Activated naive CD4-positive, alpha-beta T cell treated with anti-CD3 and anti-CD28 coated beads, Interleukin-2, amount 10 ng/mL, durations not matched to agents 7 days and 5 days (primary cell): ENCODE results near the gene ICE1.

Experiments used
- CTCF ChIA-PET: fragments of 350-600 bp; sonication (Branson Sonifier 250); formaldehyde crosslinking; loops from one replicate; lab custom pipeline; 2021; ENCODE audit warnings: antibody characterized with exemption; lab: Charles Lee
- DNase-seq: peaks from one replicate; pipeline ENCODE4 v3.0.0-alpha.2; 2020
- H3K27ac Mint-ChIP-seq: one replicate; pipeline ENCODE4 v1.8.0; 2021; ENCODE audit warnings: mild to moderate bottlenecking, moderate library complexity, mixed read lengths
- H3K27me3 Mint-ChIP-seq: one replicate; pipeline ENCODE4 v1.8.0; 2021; ENCODE audit warnings: mild to moderate bottlenecking, mixed read lengths
- H3K36me3 Mint-ChIP-seq: one replicate; pipeline ENCODE4 v1.8.0; 2021; ENCODE audit warnings: mixed read lengths
- H3K4me1 Mint-ChIP-seq: one replicate; pipeline ENCODE4 v1.8.0; 2021; ENCODE audit warnings: mixed read lengths
- H3K4me3 Mint-ChIP-seq: one replicate; pipeline ENCODE4 v1.8.0; 2021; ENCODE audit warnings: mild to moderate bottlenecking, moderate library complexity, mixed read lengths
- H3K9me3 Mint-ChIP-seq: one replicate; pipeline ENCODE4 v1.8.0; 2021; ENCODE audit warnings: mixed read lengths

Gene ICE1

DNA sequence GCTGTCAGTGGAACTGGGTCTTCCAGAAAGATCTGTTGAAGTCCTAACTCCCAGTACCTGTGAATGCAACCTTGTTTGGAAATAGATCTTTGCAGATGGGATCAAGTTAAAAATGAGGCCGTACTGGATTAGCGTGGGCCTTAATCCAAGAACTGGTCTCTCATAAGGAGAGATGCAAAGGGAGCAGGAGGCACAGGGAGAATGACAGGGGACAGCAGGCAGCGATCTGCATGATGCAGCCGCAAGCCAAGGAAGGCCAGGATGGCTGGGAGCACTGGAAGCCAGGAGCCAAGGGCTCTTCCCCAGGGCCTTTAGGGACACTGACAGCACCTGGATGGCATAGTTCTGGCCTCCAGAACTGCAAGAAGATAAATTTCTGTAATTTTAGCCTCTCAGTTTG is 114.4 kb downstream of the ICE1 start:
- no peak overlapping the region for H3K4me3 Mint-ChIP-seq
- H3K36me3 Mint-ChIP-seq: no peaks in the 10 kb centered on the region
- peaks cover 20% of the 10 kb centered on the region for H3K27me3 Mint-ChIP-seq
- CTCF ChIA-PET: no interaction called here
- H3K27ac Mint-ChIP-seq: no peak overlapping the region
- no peaks in the 10 kb centered on the region for H3K9me3 Mint-ChIP-seq
- no peak for DNase-seq
- no peaks in the 10 kb centered on the region for H3K4me1 Mint-ChIP-seq

DNA sequence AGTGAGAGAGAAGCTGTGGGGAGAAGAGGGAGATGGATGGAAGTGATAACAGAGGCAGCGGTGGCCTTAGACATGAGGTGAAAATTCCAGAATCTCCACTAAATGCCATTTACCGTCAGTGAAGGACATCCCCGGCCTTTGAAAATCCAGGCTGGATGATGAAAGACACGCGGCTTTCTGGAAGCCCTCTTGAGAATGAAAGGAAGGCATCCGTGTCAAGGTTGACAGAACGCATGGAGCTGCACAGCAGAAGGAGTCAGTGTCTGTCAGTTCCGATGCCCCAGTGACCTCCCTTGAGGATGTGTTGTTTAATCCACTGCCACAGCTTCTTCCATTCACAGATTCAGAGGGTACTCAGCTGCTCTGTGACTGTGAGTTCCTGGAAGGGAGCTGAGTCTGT is 114.9 kb downstream of the ICE1 start:
- Mint-ChIP-seq H3K27me3 (peaks cover 17% of the 10 kb centered on the region), H3K27ac (no peak overlapping the region), H3K36me3 (no peaks in the 10 kb centered on the region), H3K4me3 (no peak overlapping the region), H3K4me1 (no peaks in the 10 kb centered on the region), H3K9me3 (no peaks in the 10 kb centered on the region)
- no peak for DNase-seq
- CTCF ChIA-PET: no interaction called here

DNA sequence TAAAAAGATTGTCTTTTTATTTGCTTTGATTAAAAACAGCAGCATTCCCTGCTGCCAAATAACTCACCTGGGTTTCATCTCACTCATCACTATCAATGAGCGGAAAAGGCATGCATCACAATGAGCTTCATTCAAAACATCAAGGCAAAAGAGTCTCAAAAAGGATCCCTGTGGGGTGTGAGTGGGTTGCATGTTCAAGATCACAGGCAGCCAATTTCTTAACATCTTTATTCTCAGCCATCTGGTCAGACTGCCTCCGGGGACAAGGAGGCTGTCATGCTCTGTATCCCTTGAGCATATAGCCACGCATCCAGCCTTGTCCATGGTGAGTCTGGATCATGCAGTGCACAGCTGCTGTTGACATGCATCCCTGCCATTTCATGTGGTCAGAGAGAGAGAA is 117.1 kb downstream of the ICE1 start:
- no peaks in the 10 kb centered on the region for H3K36me3 Mint-ChIP-seq
- H3K4me3 Mint-ChIP-seq: no peak overlapping the region
- H3K4me1 Mint-ChIP-seq: no peaks in the 10 kb centered on the region
- H3K27ac Mint-ChIP-seq: no peak overlapping the region
- DNase-seq: no peak
- peaks cover 8% of the 10 kb centered on the region for H3K27me3 Mint-ChIP-seq
- no peaks in the 10 kb centered on the region for H3K9me3 Mint-ChIP-seq
- CTCF ChIA-PET: no interaction called here
